ENCODE results near the gene DNAJC22.
A peak's percentile ranks its signal among the peaks of the same experiment; 100 is the strongest.
"Not testable (repeated sequence)": the region's sequence is repeated elsewhere in the genome, so short reads cannot be mapped to it uniquely, and the experiment has no call there.

Gene DNAJC22

GRCh38 chr12:49375406-49375805 lies 28.7 kb downstream of the DNAJC22 start:
- no peak for DNase-seq

GRCh38 chr12:49377386-49377785 lies 30.7 kb downstream of the DNAJC22 start:
- no peak for DNase-seq

GRCh38 chr12:49380184-49380583 lies 33.5 kb downstream of the DNAJC22 start:
- not testable (repeated sequence) for DNase-seq

GRCh38 chr12:49388682-49389386 lies 42.1 kb downstream of the DNAJC22 start:
- peak; percentile 33 for DNase-seq

GRCh38 chr12:49389387-49389703 lies 42.7 kb downstream of the DNAJC22 start:
- no peak for DNase-seq

- DNase-seq: no peak
Observed at GRCh38 chr12:49397000-49397399, 50.3 kb downstream of the DNAJC22 start.

- DNase-seq: no peak
Observed at GRCh38 chr12:49400304-49400703, 53.6 kb downstream of the DNAJC22 start.
